Right cardiac atrium (tissue), 5 donors: ENCODE data around the gene NECAB2. TPM values are rescaled to one million over a fixed set of nuclear protein-coding genes. Genes with fewer than 3 reads are reported as not detected.

Experiments
- ATAC-seq, 2 donors: fragments of 200-7000 bp; cut with Tn5 transposase; one replicate each; pipeline versions ENCODE4 v1.8.0 to v1.9.1; 2020; ENCODE audit warnings: moderate library complexity in 2 of 2, mild to moderate bottlenecking in 1 of 2
- DNase-seq, 3 donors: peaks; one replicate each; pipeline ENCODE4 v3.0.0-alpha.2; 2020
- H3K27ac ChIP-seq: one replicate; pipeline ENCODE4 v1.5.1; 2013; ENCODE audit warnings: mild to moderate bottlenecking, low read length, control low read depth, moderate library complexity
- H3K27me3 ChIP-seq: one replicate; pipeline ENCODE4 v1.6.1; 2013; ENCODE audit not compliant: control insufficient read depth, insufficient read depth
- H3K4me1 ChIP-seq: one replicate; pipeline ENCODE4 v1.6.1; 2013; ENCODE audit warnings: low read length; ENCODE audit not compliant: control insufficient read depth, insufficient read depth
- H3K4me3 ChIP-seq: one replicate; pipeline ENCODE4 v1.5.1; 2013; ENCODE audit warnings: low read length, control low read depth
- H3K9me3 ChIP-seq: one replicate; pipeline ENCODE4 v1.6.1; 2013; ENCODE audit warnings: low read length; ENCODE audit not compliant: control insufficient read depth
- WGBS: extraction: QIAGEN DNeasy Blood & Tissue Kit; methylation state at CpG from one replicate; pipeline ENCODE4 v1.1.7; 2013; 5-methylcytosine and 5-hydroxymethylcytosine counted together
- intact Hi-C, 4 donors: fragments of 100-400 bp; cut with DNase I; formaldehyde crosslinking; loops; one replicate each; pipeline versions ENCODE4 v1.11.0 to v1.14.0; 2022 to 2023
- long read RNA-seq, 4 donors: library from polyadenylated mRNA; unstranded; transcript quantifications; one replicate each; pipeline ENCODE4 v2.0.0, GENCODE V29; 2020 to 2021
- polyA plus RNA-seq: library from polyadenylated mRNA; stranded (reverse); fragments of 200-250 nt; gene quantifications from one replicate; pipeline ENCODE4 v1.2.3, GENCODE V29; 2013
- total RNA-seq, 4 donors: library from RNA; stranded (reverse); fragmentation: NEBNext Ultra II Directional; extraction: Animal tissue kit (Norgen Biotek cat#: 25700); gene quantifications; one replicate each; pipeline ENCODE4 v1.2.1, GENCODE V29; 2021
- donor health status: healthy with polysubstance abuse.
- donor health status: DM: no; HTN: yes; CAD: no.
- donor health status: DM: no; HTN: no; CAD: no.
- donor health status: DM: no; HTN: yes; CAD: no; lungs with severe emphysema.
- donor health status: DM: yes; HTN: yes; CAD: no.

Gene NECAB2
- total RNA-seq: 1 to 10 TPM in 2 of 4 donors, under 1 TPM in 2; 0.28 to 1.8 (median 1.4) TPM
- polyA plus RNA-seq: 1.7 TPM
- long read RNA-seq, donor 1, partial matches to known transcripts: 0 of 1 reads
- long read RNA-seq, donor 1, other reads (novel, unspliced or antisense): 0 of 1 reads
- long read RNA-seq, donor 2, partial matches to known transcripts: 0 of 2 reads
- long read RNA-seq, donor 2, other reads (novel, unspliced or antisense): 1 of 2 reads
- long read RNA-seq, donor 3: 0 reads
- long read RNA-seq, donor 4, partial matches to known transcripts: 0 of 2 reads
- long read RNA-seq, donor 4, other reads (novel, unspliced or antisense): 0 of 2 reads

DNA sequence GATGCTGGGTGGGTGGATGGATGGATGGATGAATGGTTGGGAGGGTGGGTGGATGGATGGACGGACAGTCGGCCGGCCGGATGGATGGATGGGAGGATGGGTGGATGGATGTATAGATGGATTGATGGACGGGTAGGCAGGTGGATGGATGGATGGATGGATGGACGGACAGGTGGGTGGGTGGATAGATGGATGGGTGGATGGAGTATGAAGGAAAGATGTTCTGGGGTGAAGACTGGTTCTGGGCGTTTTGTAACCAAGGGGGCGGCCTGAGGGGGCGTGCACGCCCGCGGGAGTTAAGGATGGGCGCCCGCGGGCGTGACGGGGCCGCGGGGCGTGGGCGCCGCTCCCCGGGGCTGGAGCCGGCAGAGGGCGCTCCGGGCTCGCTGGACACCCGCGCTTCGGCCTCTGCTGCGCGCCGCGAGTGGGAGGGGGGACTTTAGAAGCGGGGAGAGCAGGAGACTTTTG, at the start of gene NECAB2:
NECAB2 (plus strand) TSS at position 407 of the 468 bp plus-strand sequence. CDS start 405 bp downstream, outside the sequence.
- ATAC-seq (peak; percentile 50 to 67), DNase-seq (peak; percentile 65 to 88 (median 85))
- Histone ChIP-seq H3K27me3 (no peaks in the 10 kb centered on the region), H3K27ac (no peak within 1 kb of the TSS), H3K4me1 (no peaks in the 10 kb centered on the region), H3K4me3 (peak within 1 kb of the TSS; percentile 78), H3K9me3 (no peaks in the 10 kb centered on the region)
- WGBS: 10% methylated on average over 35 of the region's 35 CpGs
- intact Hi-C loops: loop anchor here in 3 of 4 donors (5.0 kb wide), 3 partner anchors 94 to 214 kb away; no protein-coding TSS in a partner anchor

DNA sequence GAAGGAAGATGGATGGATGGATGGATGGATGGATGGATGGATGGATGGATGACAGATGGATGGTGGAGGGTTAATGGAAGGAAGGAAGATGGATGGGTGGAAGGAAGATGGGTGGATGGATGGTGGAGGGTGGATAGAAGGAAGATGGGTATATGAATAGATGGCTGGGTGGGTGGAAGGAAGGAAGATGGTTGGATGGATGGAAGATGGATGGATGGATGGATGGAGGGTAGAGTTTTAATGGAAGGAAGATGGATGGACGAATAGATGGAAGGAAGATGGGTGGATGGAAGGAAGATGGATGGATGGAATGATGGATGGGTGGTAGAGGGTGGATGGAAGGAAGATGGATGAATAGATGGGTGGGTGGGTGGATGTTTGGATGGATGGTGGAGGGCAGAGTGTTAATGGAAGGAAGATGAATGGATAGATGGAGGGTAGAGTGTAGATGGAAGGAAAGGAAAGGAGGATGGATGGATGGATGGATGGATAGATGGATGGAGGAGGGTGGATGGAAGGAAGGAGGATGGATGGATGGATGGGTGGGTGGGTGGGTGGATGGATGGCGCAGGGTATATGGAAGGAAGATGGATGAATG, 47.1 kb upstream of the NECAB2 start:
- ATAC-seq: no peak
- Histone ChIP-seq H3K4me1 (no peaks in the 10 kb centered on the region), H3K27me3 (no peaks in the 10 kb centered on the region), H3K27ac (no peak overlapping the region), H3K4me3 (no peak overlapping the region), H3K9me3 (no peaks in the 10 kb centered on the region)
- WGBS: 94% methylated on average over 2 of the region's 2 CpGs
- intact Hi-C loops: no loop called here
- DNase-seq: no peak

DNA sequence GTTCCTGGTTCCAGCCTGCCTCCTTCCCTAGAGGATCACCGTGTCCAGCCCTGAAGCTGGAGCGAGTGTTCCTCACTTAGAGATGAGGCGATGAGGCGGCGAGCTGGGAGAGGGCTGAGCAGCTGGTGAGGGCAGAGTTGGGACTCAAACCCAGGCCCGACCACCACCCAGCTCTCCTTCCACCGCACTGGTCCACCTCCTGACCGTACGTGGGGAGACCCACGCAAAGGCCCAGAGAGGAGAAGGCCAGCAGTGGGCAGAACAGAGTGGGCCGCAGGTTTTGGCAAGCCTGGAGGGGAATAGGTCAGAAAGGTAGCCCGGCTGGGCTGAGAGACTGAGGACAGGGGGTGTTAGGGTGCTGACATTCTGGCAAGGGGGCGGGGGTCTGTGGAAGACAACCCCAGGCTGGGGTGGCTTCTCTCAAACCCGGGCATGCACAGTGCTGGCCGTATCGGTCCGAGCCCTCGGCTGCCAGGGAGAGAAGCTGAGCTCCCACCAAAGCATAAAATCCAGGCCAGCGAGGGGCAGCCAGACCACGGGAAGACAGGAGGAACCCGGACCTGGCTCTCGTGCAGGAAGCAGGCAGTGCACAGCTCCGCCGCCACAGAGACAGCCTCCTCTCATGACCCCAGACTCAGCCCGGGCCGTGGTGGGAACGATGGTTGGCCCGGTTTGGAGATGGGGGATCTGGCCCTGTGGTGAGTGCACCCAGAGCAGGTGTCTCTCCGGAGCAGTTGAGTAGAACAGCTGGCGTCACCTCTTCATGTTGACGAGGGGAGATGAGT, 44.3 kb upstream of the NECAB2 start:
- no peak overlapping the region for H3K4me3 ChIP-seq
- DNase-seq (peak in 1 of 3 donors; percentile 46), ATAC-seq (no peak)
- H3K27ac ChIP-seq: no peak overlapping the region
- H3K9me3 ChIP-seq: no peaks in the 10 kb centered on the region
- no peaks in the 10 kb centered on the region for H3K27me3 ChIP-seq
- no peaks in the 10 kb centered on the region for H3K4me1 ChIP-seq
- WGBS: 85% methylated on average over 31 of the region's 31 CpGs
- intact Hi-C loops: no loop called here

DNA sequence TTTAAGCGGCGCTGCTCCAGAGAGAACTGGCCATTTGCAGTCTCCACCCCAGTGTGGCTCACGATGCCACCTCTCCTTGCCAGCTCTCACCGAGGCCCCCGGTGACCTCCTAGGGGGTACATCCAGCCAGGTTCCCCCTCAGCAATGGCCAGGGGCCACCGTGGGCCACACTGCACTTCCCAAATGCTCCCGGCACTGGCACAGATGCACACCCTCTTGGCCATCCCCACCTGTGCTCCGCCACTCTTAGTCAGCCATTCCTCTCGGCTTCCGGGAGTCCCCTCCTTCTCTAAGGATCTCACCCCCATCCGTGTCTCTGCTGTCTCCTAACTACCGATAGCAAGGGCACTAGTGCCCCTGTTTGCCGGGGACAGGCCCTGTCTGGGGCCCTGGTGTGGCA, 43.4 kb upstream of the NECAB2 start:
- Histone ChIP-seq H3K4me3 (no peak overlapping the region), H3K27me3 (no peaks in the 10 kb centered on the region), H3K27ac (no peak overlapping the region), H3K4me1 (no peaks in the 10 kb centered on the region), H3K9me3 (no peaks in the 10 kb centered on the region)
- DNase-seq (peak in 1 of 3 donors; percentile 28), ATAC-seq (no peak)
- WGBS: 87% methylated on average over 13 of the region's 13 CpGs
- intact Hi-C loops: no loop called here

DNA sequence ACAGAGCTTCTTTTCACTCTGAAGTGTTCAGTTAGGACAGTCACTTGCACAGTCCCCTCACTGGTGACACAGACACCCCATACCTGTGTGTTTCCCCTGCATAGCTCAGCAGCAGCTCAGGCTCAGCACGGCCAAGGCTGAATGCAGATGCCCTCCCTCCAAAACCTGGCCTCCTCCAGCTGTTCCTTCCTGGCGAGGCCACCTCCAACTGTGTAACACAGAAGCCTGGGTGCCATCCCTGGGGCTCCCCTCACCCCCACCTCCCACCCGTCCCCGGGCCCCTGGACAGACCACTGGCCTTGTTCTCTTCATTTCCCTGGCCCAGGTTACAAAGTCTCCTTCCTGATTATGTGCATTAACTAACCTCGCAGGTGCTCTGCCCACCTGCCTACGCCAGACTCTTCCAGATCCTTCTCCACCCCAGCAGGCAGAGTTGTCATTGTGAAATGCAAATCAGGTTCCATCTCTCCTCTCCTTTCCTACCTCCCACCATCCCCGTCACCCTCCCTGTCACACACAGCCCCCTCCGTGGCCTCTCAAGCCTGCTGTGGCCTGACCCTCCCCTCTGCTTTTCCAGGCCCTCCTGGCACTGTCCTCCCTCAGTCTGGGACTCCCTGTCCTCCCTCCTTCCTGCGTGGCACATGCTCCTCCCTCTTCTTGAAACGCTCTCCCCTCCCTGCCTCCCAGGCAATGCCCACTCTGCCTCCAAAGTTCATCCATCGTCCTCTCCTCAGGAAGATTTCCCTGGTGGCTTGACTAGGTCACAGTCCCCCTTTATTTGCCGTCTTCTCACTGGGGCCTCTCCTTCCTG, 42.7 kb upstream of the NECAB2 start:
- intact Hi-C loops: no loop called here
- H3K27me3 ChIP-seq: no peaks in the 10 kb centered on the region
- DNase-seq: peak in 1 of 3 donors; percentile 39
- 85% methylated on average over 12 of the region's 12 CpGs for WGBS
- ATAC-seq: no peak
- no peaks in the 10 kb centered on the region for H3K9me3 ChIP-seq
- no peak overlapping the region for H3K27ac ChIP-seq
- no peaks in the 10 kb centered on the region for H3K4me1 ChIP-seq
- no peak overlapping the region for H3K4me3 ChIP-seq

DNA sequence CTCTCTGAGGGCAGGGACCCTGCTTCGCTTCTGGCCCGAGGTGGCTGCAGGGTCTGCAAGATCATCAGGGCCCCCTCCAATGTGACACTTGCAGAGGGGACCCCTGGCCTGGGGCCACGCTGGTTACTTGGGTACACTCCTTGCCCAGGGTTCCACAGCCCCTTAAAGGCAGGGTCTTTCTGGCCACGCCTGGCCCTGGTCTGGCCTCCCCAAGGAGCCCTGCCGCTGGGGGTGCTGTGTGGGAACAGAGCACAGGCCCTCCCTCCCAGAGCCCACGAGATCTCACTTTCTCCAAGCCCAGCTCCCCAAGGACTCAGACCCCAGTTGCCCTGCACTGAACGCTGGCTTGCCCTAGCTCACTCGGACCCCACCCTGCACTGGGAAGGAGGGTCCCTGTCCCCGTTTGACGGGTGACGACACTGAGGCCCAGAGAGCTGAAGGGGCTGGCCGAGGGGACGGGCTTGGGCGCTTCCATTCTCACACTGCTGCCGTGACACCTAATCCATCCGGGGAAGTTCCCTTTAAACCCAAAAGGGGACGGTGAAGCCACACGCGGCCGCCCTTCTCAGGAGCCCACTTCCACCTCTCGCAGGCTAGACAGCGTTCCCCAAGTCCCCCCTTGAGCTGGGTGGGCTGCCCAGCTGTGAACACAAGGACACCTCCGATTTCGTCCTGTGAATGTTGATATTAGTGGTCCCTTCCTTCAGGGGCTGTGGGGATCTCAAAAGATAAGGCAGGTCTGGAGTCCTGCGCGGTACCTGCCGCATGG, 41.9 kb upstream of the NECAB2 start:
- H3K27ac ChIP-seq: no peak overlapping the region
- WGBS: 54% methylated on average over 27 of the region's 27 CpGs
- intact Hi-C loops: no loop called here
- H3K4me1 ChIP-seq: no peaks in the 10 kb centered on the region
- H3K9me3 ChIP-seq: no peaks in the 10 kb centered on the region
- H3K4me3 ChIP-seq: no peak overlapping the region
- peak in 1 of 3 donors; percentile 53 for DNase-seq
- no peaks in the 10 kb centered on the region for H3K27me3 ChIP-seq
- ATAC-seq: peak in 1 of 2 donors; percentile 4

DNA sequence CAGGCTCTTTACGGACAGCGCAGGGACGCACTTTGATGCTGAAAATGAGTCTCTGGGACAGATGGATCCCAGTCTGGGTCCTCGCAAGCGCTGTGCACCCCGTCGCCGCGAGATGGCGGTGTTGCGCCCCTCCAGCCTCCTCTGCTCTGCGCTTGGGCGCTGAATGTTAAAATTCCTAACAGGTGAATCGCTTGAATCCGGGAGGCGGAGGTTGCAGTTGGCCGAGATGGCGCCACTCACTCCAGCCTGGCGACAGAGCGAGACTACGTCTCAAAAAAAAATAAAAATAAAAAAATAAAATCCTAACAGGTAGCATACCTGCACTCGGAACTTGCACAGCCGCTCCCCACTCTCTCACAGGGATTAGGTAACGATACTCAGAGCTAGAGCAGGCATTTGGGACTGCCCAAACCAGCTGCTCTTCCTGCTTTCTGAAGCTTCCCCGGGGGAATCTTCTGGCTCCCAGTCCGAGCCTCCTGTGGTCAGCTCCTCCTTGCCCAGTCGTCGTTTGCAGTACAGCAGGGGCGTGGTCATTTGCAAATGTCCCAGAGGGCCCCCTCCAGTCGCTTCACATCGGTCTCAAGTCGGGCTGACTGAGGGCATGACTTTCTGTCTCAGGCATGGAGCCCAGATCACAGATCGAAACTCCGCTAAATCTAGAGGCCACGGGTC, 41.2 kb upstream of the NECAB2 start:
- ATAC-seq: peak; percentile 64 to 67
- Histone ChIP-seq H3K27me3 (no peaks in the 10 kb centered on the region), H3K4me1 (no peaks in the 10 kb centered on the region), H3K9me3 (no peaks in the 10 kb centered on the region), H3K4me3 (no peak overlapping the region), H3K27ac (no peak overlapping the region)
- intact Hi-C loops: no loop called here
- DNase-seq: peak; percentile 57 to 87 (median 86)
- WGBS: 22% methylated on average over 35 of the region's 35 CpGs

DNA sequence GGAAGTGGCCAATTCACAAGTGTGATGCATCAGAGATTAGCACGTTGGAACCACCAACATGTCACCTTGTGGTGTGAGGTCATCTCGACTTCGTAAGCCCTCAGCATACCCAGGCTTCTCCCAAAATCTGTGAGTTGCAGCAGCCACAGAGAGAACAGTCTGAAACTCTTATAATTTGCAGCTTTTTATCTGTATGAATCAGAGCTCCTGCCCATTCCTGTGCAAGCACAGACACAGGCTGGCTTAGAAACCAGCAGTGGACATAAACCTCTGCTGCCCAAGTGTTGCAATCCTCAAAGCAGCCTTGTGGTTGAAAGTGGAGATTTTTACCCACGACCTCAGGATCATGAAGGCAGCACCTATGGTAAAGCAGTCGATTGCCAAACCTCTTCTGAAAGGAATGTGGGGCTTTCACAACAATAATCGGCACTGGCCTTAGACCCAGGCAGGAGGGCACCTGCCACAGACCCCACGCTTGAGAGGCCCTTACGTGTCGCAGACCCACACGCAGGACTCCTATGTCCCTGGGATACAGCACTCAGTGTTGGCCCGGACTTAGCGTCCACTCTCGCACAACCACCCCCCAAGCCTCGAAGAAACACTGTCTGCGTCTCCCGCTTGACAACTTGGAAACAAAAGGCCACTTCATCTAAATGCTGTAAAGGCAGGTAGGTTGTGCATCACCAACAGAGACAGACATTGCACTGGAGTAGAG, 39.5 kb upstream of the NECAB2 start:
- Histone ChIP-seq H3K27me3 (no peaks in the 10 kb centered on the region), H3K4me1 (no peaks in the 10 kb centered on the region), H3K4me3 (no peak overlapping the region), H3K9me3 (no peaks in the 10 kb centered on the region), H3K27ac (no peak overlapping the region)
- intact Hi-C loops: no loop called here
- ATAC-seq: no peak
- 83% methylated on average over 16 of the region's 16 CpGs for WGBS
- peak in 1 of 3 donors; percentile 47 for DNase-seq

DNA sequence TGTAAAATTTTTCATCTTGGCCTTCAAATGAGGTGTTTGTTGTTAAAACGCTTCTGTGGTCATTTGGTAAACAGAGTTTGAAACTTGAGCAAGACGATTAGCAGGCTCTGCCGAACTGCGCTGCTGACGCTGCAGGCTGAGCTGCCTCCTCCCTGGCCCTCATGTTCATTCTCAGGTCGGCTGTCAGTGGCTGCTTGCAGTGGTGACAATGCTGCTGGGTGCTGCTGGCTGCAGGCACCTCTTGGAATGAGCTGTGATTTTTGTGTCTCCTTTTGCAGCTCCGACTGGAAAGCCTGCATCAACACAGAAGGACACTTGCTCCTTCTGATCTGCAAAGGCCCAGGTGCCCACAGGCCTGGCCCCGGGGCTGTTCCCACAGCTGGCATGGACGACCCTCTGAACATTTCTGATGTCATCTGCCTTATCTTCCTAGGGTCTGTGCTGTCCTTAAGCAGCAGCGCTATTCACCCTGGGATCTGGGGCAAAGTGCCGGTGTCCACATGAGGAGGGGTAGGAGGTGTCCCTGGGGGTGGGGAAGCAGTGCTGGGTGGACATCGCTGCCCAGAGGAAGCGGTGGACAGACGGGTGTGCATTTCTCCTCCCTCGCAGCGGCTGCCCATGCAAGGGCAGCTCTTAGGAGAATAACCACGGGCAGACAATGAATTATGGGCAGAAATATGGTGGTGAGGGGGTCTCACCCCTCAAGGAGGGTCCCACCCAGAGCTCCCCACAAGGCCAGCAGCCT, 38.1 kb upstream of the NECAB2 start:
- H3K4me3 ChIP-seq: no peak overlapping the region
- 54% methylated on average over 17 of the region's 17 CpGs for WGBS
- no peaks in the 10 kb centered on the region for H3K9me3 ChIP-seq
- DNase-seq: peak in 1 of 3 donors; percentile 50
- no peaks in the 10 kb centered on the region for H3K4me1 ChIP-seq
- ATAC-seq: peak in 1 of 2 donors; percentile 19
- H3K27ac ChIP-seq: no peak overlapping the region
- H3K27me3 ChIP-seq: no peaks in the 10 kb centered on the region
- intact Hi-C loops: no loop called here
